GM18508 (cell line): ENCODE data around the gene RFTN1.

Experiments
- ATAC-seq: cut with Tn5 transposase; IDR thresholded peaks from one replicate; pipeline ENCODE4 v1.9.1; 2021; ENCODE audit warnings: moderate number of reproducible peaks; ENCODE audit not compliant: insufficient read depth, unreplicated experiment

The RFTN1 gene

GRCh38 chr3:16529264-16529663 is 15.8 kb upstream of the RFTN1 start:
- no peak for ATAC-seq

- ATAC-seq: no peak
Measured at GRCh38 chr3:16528581-16528993, 15.1 kb upstream of the RFTN1 start.

DNA sequence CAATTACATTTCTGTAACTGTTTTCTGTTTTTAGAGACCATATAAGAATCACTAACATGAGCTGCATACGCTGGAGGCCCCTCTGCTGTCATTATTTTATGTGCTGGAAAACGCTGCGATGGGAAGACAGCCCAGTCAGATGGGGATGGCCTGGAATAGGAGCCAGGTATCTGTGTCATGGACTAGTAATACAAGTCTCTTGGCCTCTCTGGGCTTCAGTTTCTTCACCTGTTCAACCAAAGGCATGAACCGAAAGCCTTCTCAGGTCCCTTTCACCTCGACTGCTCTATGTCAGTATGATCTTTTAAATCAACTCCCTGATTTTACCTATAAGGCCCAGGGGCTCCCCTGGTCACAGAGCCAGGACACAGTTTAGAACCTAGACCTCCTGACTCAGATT is 14.6 kb upstream of the RFTN1 start:
- ATAC-seq: no peak

- no peak for ATAC-seq
Measured at GRCh38 chr3:16524196-16524595, 10.7 kb upstream of the RFTN1 start.

DNA sequence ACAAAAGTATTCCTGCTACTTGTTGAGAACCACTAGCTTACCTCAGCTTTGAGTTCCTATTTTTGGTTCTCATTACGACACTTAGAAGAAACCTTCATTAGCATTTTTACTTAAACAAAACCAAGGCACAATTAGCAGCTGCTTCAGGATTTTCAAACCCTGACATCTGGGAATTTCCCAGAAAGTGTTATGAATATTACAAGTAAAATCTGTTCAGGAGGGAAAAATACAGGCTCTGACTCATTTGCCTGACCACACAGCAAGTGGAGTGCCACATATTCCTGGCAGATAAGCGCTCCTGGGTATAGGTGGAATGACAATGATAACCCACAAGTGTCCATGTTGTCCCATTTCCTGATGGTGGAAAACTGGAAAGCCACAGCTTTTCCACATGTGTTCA is 10.3 kb upstream of the RFTN1 start:
- ATAC-seq: no peak

DNA sequence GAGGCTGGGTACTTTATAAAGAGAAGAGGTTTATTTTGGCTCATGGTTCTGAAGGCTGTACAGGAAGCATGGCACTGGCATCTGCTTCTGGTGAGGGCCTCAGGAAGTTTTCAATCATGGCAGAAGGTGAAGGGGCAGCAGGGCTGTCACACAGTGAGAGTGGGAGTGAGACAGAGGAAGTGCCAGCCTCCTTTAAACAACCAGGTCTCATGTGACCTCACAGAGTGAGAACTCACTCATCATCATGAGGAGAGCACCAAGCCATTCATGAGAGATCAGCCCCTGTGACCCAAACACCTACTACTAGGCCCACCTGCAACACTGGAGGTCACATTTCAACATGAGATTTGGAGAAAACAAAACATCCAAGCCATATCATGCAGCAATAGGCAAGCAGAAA is 9.3 kb upstream of the RFTN1 start:
- no peak for ATAC-seq

- ATAC-seq: peak; percentile 47
Measured at GRCh38 chr3:16520970-16521881, 7.7 kb upstream of the RFTN1 start.

DNA sequence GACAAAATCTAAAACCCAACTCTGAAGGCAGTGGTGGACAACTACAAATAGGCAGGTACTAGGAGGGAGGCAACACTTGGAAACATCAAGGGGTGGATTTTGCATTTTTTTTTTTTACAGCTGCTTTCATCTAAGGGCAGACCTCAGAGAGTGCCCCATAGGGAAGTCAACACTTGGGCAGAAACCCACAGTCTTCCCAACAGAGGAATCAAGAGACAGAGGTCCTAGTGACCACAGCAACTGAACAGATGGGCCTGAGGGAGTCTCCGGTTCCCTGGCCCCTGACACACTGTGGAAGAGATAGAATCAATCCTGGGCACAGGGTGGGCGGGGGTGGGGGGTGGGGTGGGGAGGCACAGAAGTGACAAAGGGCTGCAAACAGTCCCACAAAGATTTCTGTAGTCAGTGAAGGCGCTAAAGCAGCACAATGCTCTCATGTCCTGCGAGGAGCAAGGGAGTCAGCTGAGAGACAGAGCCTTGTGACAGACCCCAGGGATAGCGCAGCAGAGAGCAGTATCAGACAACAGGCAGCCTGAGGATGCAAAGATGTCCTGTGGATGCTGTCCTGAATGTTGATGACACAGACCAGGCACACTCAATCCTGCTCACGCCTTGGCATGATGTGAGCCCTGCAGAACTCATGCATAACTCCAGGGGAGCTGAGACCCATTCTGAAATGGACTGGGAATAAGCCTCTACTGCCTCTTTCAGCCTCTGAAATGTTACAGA is 6.9 kb upstream of the RFTN1 start:
- ATAC-seq: no peak

GRCh38 chr3:16516695-16517481 is 3.4 kb upstream of the RFTN1 start:
- ATAC-seq: no peak

- ATAC-seq: no peak
Measured at GRCh38 chr3:16515885-16516420, 2.5 kb upstream of the RFTN1 start.

DNA sequence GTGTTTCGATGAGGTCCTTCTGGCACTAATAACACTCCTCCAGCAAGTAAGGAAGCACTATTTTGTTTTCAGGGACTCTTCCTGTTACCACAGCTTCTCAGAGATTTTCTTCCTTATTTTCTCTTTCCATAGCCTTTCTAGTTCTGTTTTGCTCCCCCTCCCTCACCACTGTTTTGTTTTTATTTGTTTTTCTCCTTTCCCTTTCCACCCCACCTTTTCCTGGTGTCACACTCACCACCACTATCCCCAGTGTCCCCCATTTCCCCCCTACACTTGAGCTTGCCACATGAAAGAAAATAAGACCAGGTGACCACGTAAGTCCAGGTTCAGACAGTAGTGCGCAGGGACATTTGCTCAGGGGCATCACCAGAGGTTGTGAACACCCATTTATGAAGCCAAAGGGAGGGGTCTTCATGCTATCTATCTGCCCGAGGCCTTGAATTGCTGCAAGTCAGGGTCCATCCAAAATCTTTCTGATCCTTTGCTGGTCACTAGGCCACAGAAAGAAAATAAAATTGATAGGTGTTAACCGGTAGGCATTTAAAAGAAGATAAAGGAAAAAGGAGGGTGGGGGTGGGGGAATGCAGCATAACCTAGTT is 1.4 kb upstream of the RFTN1 start:
- no peak for ATAC-seq

- no peak for ATAC-seq
Measured at GRCh38 chr3:16514021-16514700, 662 bp upstream of the RFTN1 start.

DNA sequence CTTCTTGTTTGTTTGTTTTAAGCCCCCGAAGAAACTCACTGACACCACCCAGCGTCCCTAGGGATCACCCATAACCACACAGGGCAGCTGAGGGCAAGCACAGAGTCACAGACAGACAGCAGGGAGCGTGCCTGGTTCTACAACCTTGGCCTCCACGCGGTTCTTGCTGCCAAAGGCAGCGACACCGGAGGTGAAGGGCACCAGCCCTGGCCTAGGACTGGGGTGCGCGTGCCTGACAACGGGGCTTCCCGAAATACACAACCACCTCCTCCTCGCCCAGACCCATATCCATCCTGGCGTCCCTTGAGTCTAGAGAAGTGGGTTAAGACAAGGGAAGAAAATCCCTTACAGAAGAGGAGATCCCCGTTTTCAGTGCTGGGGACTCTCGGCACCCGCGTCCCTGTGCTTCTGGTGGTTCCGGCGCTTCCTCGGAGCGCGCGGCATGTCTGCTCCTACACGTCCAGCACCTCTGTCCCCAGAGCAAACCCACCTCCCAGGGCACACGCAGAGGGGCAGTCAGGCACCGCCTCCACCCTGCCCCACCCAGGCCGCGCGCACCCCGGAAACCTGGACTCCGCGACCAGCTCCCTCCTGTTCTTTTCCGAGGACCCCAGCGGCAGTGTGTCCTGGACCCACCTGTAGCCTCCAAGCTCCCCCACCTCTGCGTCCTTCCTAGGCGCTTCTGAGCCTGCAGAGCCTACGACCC is 911 bp downstream of the RFTN1 start:
- no peak for ATAC-seq

DNA sequence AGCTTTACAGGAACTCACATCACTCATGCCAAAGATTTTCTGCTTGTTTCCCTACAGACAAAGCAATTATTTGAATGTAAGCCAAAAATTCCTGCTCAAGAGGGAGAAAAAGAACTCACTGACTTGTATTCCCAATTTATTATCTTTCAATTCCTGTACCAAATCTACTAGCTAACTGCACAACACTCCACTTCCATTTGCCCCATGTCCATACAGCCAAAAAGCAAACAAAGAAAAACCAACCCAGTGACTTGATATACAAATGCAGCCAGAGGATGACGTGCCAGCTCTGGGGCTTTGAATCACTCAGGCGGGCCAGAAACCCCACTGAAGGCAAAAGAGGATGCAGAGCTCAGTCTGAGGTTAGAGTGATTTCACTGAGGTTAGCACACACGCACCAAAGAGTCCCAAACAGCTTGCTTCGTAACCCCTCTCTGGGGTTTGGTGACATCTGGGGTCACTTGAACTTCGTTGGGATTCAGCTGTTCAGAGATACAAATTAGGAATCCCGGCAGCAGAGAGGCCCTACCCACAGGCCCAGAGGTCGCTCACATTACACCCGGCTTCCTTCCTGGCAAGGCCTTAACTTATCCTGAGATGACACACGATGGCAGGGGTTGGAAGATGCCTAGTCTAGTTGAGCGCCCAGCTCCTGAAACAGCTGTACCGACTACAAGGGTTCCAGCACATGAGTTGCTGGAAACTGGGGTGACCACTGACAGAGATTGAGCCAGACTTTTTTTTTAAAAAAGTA is 1.6 kb downstream of the RFTN1 start:
- ATAC-seq: peak; percentile 35

GRCh38 chr3:16510620-16511319 is 2.7 kb downstream of the RFTN1 start:
- ATAC-seq: no peak

DNA sequence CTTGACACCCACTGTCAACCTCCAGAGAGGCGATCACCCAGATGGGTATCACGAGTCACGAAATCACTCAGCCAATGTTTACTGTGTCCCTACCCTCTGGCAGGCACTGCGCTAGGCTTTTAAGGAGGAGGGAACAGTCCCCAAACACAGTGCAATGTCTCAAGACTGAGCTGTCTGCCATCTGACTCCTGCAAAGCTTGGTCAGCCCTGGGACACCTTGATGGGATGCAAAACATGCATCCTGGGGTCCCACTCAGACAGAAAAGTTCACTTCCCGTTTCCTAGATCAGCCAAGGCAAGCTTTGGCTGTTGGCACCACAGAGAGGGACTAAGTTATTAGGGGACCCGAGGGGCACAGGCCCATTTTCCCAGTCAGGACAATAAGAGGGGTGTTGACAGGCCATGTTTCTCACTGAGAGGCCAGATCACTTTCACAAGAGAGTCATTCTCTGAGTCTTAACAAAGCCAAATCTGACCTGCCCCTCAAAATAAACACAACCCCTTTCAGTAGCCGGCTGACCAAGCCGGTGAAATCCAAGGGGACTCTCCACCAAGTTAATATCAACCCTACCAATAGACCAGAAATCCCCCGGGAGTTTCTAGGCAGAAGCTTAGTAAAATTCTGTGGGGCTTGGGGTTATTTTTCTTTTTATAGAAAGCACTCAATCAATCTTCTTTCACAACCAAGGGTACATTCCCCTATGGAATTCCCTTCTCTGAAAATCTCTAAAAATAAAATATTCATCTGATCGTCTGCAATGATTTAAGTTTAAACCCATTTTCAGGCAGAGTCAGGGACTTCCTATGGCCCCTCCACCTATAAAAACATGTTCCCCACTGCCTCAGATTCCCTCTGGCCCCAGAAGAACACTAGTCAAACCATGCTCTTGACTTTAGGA is 3.5 kb downstream of the RFTN1 start:
- peak; percentile 24 for ATAC-seq

DNA sequence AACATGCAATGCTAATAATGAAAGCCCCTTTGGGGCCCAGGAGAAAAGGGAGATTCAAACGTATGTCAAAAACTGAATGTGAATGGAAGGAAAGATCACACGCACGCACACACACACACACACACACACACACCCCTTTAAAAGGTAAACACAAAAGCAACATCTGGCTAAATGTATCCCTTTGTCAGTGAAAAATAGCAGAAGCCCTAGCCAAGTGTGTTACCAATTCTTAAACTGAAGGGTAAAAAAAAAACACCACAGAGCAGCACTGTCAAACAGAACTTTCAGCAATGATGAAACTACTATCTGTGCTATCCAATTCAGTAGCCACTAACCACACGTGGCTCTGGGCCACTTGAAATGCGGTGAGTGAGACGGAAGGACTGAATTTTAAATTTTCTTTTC is 4.9 kb downstream of the RFTN1 start:
- ATAC-seq: no peak
